ENCODE data around the gene MFSD11. TPM values are rescaled to one million over a fixed set of nuclear protein-coding genes. Genes with fewer than 3 reads are reported as not detected.
A peak's percentile ranks its signal among the peaks of the same experiment; 100 is the strongest.

Gene MFSD11
- total and polyA plus RNA-seq, 2 of the 8 experiments (the other 6 are each of a cell fraction or from before 2014, with no cell fraction given): 17.7 to 19.8 TPM

GRCh38 chr17:76737082-76737675, 740 bp upstream of the MFSD11 start, which contains the start of gene SRSF2 (continued):
- peak; percentile 98 for TF ChIP-seq TAF7 (optimal IDR thresholded peaks at IDR 0.05; ENCODE audit: borderline replicate concordance, low read depth, low read length)
